HepG2 (cell line): ENCODE data around the gene TUBA4B. TPM values are rescaled to one million over a fixed set of nuclear protein-coding genes. Genes with fewer than 3 reads are reported as not detected.
A peak's percentile ranks its signal among the peaks of the same experiment; 100 is the strongest.

Source experiments
- BCL6 ChIP-seq: IDR thresholded peaks from 2 replicates; pipeline ENCODE4 v1.6.1; 2016; ENCODE audit warnings: missing genetic modification reagents, missing compliant biosample characterization
- ETS1 ChIP-seq: sonication (generic); formaldehyde crosslinking; IDR thresholded peaks from 2 replicates; pipeline ENCODE4 v1.4.0; 2020; ENCODE audit warnings: missing genetic modification reagents
- ETV5 ChIP-seq: IDR thresholded peaks from 2 replicates; pipeline ENCODE4 v1.6.1; 2018; ENCODE audit warnings: missing biosample characterization, missing genetic modification reagents, inconsistent platforms, borderline replicate concordance
- EZH2 ChIP-seq: conservative IDR thresholded peaks from 2 replicates; pipeline ENCODE4 v1.6.1; 2012; ENCODE audit warnings: mild to moderate bottlenecking, low read depth, low read length, moderate library complexity
- GMEB2 ChIP-seq: IDR thresholded peaks from 2 replicates; pipeline ENCODE4 v1.6.1; 2016; ENCODE audit warnings: missing biosample characterization, missing genetic modification reagents, low read depth
- HNF4A ChIP-seq: sonication (generic); formaldehyde crosslinking; IDR thresholded peaks from 2 replicates; pipeline ENCODE4 v1.4.0; 2020; ENCODE audit warnings: missing genetic modification reagents
- MAZ ChIP-seq, 2 experiments: sonication (generic) in 1 of 2; formaldehyde crosslinking in 1 of 2; IDR thresholded peaks; 2 replicates each; pipeline versions ENCODE4 v1.5.0 to v1.6.1; 2012 to 2020; ENCODE audit warnings: low read depth in 2 of 2, mild to moderate bottlenecking in 2 of 2, borderline replicate concordance in 1 of 2, improper control_type of control experiment in 1 of 2, low read length in 1 of 2, missing genetic modification reagents in 1 of 2, moderate library complexity in 1 of 2
- REST ChIP-seq, 2 experiments: IDR thresholded peaks; 2 replicates each; pipeline ENCODE4 v1.6.1; 2011 to 2012; ENCODE audit warnings: low read length in 2 of 2, borderline replicate concordance in 1 of 2, low read depth in 1 of 2, mild to moderate bottlenecking in 1 of 2, moderate library complexity in 1 of 2
- SNAPC5 ChIP-seq: sonication (generic); formaldehyde crosslinking; IDR thresholded peaks from 2 replicates; pipeline ENCODE4 v1.8.1; 2023; ENCODE audit warnings: mild to moderate bottlenecking, missing genetic modification reagents, borderline replicate concordance
- ZBED4 ChIP-seq: sonication (generic); formaldehyde crosslinking; IDR thresholded peaks from 2 replicates; pipeline ENCODE4 v1.4.0; 2020; ENCODE audit warnings: missing genetic modification reagents, borderline replicate concordance
- ZBTB39 ChIP-seq: sonication (generic); formaldehyde crosslinking; IDR thresholded peaks from 2 replicates; pipeline ENCODE4 v1.5.0; 2020; ENCODE audit warnings: missing genetic modification reagents
- ZNF207 ChIP-seq: fragments of 450-650 bp; IDR thresholded peaks from 2 replicates; pipeline ENCODE4 v1.6.1; 2016; ENCODE audit warnings: antibody characterized with exemption, borderline replicate concordance
- ZNF354B ChIP-seq: sonication (generic); formaldehyde crosslinking; IDR thresholded peaks from 2 replicates; pipeline ENCODE4 v1.8.0; 2022; ENCODE audit warnings: mild to moderate bottlenecking, missing genetic modification reagents
- ZNF430 ChIP-seq: sonication (generic); formaldehyde crosslinking; IDR thresholded peaks from 2 replicates; pipeline ENCODE4 v1.9.0; 2021; ENCODE audit warnings: mild to moderate bottlenecking, missing genetic modification reagents
- polyA plus RNA-seq, 8 experiments: library from polyadenylated mRNA; depleted of rRNA in 3 of 8; stranded (reverse) in 7 of 8; unstranded in 1 of 8; fragments of >200 nt; fragmentation: Illumina TruSeq in 4 of 8; extraction: Trizol in 4 of 8; gene quantifications; 2 replicates each; pipeline versions ENCODE4 v1.2.1 to v1.2.3, GENCODE V29; 2011 to 2016; ENCODE audit warnings: low read depth in 4 of 8, missing spikeins in 1 of 8, mixed read lengths in 1 of 8; ENCODE audit not compliant: insufficient read depth in 1 of 8
- total RNA-seq, 5 experiments: library from RNA; depleted of rRNA; stranded (reverse); fragments of >200 nt; fragmentation: Illumina TruSeq; extraction: Trizol; gene quantifications; 2 replicates each; pipeline ENCODE4 v1.2.3, GENCODE V29; 2016; ENCODE audit warnings: low read depth in 1 of 5

The TUBA4B gene
- total and polyA plus RNA-seq, 2 of the 13 experiments (the other 11 are each of a cell fraction or from before 2014, with no cell fraction given), result 0.18 to 0.22 TPM

- no peak for TF ChIP-seq BCL6
- peak; percentile 5; the same call in 1 of the 2 replicates for TF ChIP-seq HNF4A
- no peak for TF ChIP-seq ZNF430
- no peak for TF ChIP-seq ETS1 (CRISPR knock-in tag)
- no peak for TF ChIP-seq ZNF207
- TF ChIP-seq MAZ (IDR thresholded peaks at IDR 0.05; ENCODE audit: borderline replicate concordance, low read depth, low read length), result no peak
- no peak for TF ChIP-seq MAZ (CRISPR knock-in tag; IDR thresholded peaks at IDR 0.05; ENCODE audit: low read depth)
- no peak for TF ChIP-seq ZNF354B (CRISPR knock-in tag)
- no peak for TF ChIP-seq ETV5 (CRISPR knock-in tag)
- no peak for TF ChIP-seq EZH2
- no peak for TF ChIP-seq ZBED4
- no peak for TF ChIP-seq SNAPC5 (CRISPR knock-in tag)
- no peak for TF ChIP-seq GMEB2 (CRISPR knock-in tag)
- no peak for TF ChIP-seq REST (IDR thresholded peaks at IDR 0.05; ENCODE audit: borderline replicate concordance in 1 of 2, low read depth in 1 of 2, low read length in 2 of 2)
- TF ChIP-seq ZBTB39 (CRISPR knock-in tag), result 0 out of 2 replicates have a peak, but pooled peaks have one; percentile 24
These were observed 45.7 kb upstream of the TUBA4B start (continued) for GRCh38 chr2:219207134-219207883.
